GM10847 (cell line): ENCODE data around the gene ZNF710.

Experiments used
- POLR2A ChIP-seq: IDR thresholded peaks from 2 replicates; pipeline ENCODE4 v1.6.1; 2011; ENCODE audit not compliant: insufficient read length; ENCODE audit errors: extremely low read depth

The ZNF710 gene

DNA sequence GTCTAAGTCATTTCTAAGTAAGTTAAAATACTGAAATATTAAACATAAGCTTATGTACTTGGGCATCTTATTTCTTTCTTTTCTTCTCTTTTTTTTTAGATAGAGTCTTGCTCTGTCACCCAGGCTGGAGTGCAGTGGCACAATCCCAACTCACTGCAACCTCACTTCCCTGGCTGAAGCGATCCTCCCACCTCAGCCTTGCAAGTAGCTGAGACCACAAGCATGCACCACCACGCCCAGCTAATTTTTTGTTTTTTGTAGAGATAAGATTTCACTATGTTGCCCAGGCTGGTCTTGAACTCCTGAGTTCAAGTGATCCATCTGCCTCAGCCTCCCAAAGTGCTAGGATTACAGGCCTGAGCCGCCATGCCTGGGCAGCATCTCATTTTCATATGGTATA, 16.0 kb upstream of the ZNF710 start:
- TF ChIP-seq POLR2A = no peak

GRCh38 chr15:89991312-89991711, 9.8 kb upstream of the ZNF710 start:
- no peak for TF ChIP-seq POLR2A

GRCh38 chr15:89993349-89993748, 7.8 kb upstream of the ZNF710 start:
- TF ChIP-seq POLR2A = no peak

- no peak for TF ChIP-seq POLR2A
Measured at GRCh38 chr15:89997079-89997478, 4.0 kb upstream of the ZNF710 start.

- TF ChIP-seq POLR2A = no peak
Measured at GRCh38 chr15:89998141-89998661, 2.9 kb upstream of the ZNF710 start.

- TF ChIP-seq POLR2A = no peak
Measured at GRCh38 chr15:89998923-89999675, 2.0 kb upstream of the ZNF710 start.

DNA sequence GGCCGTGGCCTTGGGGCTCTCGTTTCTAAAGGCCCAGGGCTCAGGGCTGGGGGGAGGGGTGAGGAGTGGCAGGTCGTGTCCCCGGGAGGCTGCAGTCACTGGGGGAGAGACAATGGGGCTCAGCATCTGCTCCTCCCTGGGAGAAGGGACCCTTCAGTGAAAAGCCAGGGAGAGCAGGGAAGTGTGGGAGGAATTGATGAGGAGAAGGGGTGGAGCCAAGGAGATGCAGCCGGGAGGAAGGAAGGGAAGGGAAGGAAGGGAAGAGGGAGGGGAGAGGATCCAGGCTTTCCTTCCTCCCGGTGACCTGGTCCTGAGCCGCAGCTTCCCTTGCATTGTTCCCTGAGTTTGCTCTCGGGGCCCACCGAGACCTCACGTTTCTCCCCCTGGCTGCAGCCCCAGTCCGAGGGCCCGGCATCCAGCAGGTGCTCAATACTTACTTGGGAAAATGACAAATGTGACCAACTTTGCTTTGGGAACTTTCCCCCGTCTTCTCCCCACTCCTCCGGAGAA, 1.4 kb upstream of the ZNF710 start:
- TF ChIP-seq POLR2A = no peak

DNA sequence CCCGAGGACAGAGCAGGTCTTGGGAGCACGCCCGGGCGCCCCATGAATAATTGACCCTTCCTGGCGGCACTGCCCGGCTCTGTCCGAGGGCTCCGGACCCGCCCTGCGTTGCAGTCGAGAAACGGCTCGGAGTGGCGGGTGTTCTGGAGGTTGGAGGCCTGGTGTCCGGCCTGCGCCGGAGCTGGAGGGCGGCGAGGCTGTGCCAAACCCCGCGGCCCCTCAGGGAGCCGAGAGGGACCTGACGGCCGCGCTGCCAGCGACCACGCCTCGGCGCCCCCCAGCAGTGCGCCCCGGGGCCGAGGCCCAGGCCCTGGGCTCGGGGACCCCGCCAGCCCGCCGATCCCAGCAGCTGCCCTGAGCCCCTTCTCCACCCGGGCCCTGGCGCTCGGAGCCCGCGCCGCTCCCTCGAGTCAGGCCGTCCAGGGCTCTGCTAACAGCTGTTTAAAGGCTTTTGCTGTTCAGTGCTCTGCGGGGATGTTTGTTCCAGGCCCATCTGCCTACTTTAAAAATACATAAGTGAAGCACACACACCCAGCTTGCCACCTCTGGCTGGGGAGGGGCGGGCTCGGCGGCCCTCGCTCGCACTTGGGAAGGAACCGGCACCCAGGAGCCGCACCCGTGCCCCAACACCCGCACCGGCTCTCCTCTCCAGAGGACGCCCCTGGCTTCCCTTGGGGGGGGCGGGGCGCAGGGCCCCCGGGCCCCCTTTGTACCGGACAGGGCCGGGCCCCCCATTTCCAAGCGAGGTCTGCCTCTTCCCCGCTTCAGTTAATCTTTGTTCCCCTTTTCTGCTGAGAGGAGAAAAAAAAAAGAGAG, 730 bp upstream of the ZNF710 start:
- no peak for TF ChIP-seq POLR2A

DNA sequence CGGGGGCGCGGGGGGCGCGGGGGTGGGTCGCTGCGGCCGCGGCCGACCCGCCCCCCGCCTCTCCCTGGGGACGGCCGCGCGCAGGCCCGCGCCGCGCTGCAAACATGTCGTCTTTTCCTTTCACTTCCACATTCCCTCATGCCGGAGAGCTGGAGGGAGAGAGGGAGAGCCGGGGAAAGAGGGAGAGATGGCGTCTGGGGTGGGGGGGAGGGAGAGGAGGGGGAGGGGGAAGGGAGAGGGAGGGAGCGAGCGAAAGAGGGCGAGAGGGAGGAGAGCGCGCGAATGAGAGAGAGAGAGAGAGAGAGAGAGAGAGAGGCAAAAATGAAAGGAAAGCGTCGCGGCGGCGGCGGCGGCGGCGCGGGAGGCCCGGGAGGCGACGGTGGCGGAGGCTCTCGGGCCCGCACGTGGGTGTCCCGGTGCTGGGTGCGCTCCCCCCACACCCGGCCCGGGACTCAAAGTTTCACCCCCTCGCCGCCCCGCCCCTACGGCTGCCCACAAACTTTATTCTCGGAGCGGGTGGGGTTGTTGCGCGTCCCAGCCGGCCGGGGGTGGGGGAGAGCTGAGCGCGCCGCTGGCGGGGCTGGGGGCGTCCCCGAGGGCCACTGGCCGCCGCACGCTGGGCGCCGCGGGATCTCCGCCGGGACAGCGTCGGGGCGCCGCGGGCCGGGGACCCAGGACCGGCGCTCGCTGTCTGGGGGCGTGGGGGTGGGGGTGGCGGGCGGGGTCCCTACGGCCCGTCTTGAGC, 731 bp downstream of the ZNF710 start:
- no peak for TF ChIP-seq POLR2A

GRCh38 chr15:90002428-90002844, 1.3 kb downstream of the ZNF710 start:
- TF ChIP-seq POLR2A = no peak

DNA sequence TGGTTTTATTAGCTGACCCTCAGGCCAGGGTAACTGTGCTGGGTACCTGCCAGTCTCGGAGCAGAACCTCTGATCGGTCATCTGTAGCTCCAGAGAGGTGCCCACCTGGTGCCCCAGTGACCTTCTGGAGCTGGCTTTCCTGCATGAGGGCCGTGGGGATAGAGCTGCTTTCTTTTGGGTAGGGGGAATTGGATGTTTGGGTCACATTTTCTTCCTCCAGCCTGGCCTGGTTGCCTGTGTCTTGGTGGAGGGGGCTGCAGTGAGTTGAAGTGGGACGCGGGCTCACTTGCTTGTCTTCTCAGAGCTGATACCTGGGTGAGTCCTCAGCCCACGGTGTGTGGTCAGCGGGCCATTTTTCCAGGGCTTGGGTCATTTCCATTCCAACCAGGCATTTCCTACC, 2.6 kb downstream of the ZNF710 start:
- no peak for TF ChIP-seq POLR2A

- TF ChIP-seq POLR2A = no peak
Measured at GRCh38 chr15:90004252-90004651, 3.1 kb downstream of the ZNF710 start.

- no peak for TF ChIP-seq POLR2A
Measured at GRCh38 chr15:90004671-90005070, 3.5 kb downstream of the ZNF710 start.

DNA sequence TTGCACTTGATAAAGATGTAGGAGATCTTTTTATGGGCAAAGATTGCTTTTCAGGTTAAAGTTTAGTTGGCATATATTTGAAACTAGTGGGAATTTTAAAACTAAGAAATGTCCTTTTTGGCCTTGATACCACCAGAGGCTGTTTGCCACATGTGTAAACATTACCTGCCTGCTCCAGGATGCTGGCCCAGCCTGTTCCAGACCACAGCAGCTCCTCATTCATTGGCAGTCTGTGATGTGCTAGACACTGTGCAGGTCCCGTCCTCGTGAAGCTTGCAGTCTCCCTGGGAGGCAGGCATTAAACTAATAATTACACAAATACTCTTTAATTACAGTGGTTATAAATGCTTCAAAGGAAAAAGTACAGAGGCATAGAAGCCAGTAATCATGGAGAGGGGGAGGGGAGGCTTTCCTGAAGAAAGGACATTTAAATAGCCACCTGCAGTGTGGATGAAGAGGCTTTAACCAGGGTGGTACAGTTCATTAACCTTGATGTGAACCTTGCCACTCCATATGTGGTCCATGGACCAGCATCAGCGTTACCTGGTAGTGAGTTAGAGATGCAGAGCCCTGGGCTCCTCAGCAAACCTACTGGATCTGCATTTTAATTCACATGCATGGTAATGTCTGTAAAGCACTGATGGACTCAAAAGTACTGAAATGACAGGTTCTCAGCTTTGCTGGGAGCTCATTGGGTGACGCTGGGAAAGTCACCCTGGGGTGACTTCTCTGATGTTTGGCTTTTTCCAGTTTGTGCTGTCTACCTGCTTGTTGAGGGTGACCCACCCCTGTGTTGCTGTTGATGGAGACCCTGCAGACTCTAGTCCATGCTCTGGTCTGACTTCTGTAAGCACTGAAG, 5.3 kb downstream of the ZNF710 start:
- TF ChIP-seq POLR2A = no peak
